ENCODE measurements around the gene CITED2.
"Not testable (repeated sequence)": the region's sequence is repeated elsewhere in the genome, so short reads cannot be mapped to it uniquely, and the experiment has no call there.

DNA sequence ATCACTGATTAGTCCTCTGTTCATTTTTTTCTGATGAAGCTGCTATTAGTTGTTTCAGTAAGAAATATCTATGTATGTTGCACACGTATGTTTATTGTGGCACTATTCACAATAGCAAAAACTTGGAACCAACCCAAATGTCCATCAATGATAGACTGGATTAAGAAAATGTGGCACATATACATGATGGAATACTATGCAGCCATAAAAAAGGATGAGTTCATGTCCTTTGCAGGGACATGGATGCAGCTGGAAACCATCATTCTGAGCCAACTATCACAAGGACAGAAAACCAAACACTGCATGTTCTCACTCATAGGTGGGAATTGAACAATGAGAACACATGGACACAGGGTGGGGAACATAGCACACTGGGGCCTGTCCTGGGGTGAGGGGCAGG lies 37.7 kb upstream of the CITED2 start:
- TF ChIP-seq, protein P1, sequence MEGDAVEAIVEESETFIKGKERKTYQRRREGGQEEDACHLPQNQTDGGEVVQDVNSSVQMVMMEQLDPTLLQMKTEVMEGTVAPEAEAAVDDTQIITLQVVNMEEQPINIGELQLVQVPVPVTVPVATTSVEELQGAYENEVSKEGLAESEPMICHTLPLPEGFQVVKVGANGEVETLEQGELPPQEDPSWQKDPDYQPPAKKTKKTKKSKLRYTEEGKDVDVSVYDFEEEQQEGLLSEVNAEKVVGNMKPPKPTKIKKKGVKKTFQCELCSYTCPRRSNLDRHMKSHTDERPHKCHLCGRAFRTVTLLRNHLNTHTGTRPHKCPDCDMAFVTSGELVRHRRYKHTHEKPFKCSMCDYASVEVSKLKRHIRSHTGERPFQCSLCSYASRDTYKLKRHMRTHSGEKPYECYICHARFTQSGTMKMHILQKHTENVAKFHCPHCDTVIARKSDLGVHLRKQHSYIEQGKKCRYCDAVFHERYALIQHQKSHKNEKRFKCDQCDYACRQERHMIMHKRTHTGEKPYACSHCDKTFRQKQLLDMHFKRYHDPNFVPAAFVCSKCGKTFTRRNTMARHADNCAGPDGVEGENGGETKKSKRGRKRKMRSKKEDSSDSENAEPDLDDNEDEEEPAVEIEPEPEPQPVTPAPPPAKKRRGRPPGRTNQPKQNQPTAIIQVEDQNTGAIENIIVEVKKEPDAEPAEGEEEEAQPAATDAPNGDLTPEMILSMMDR (IDR thresholded peaks at IDR 0.05): not testable (repeated sequence)
- not testable (repeated sequence) for TF ChIP-seq POLR2A (IDR thresholded peaks at IDR 0.05)

Measured in vagina (tissue), 2 donors.